SHP77 (cell line): ENCODE results near the gene IFNG.
"Not testable (repeated sequence)": the region's sequence is repeated elsewhere in the genome, so short reads cannot be mapped to it uniquely, and the experiment has no call there.

Source experiments
- DNase-seq, 2 experiments: peaks; one replicate each; lab custom pipeline; 2025; lab: John Stamatoyannopoulos, UW

Gene IFNG

GRCh38 chr12:68159681-68160304 is at the start of gene IFNG:
Gene IFNG (minus strand): TSS chr12:68159740. CDS start chr12:68159615, 125 bp downstream.
- DNase-seq: no peak

GRCh38 chr12:68209048-68209728 is 49.6 kb upstream of the IFNG start:
- peak in 1 of 2 experiments; percentile 57 for DNase-seq

- no peak for DNase-seq
Measured at GRCh38 chr12:68207276-68207675, 47.7 kb upstream of the IFNG start.

GRCh38 chr12:68206446-68206845 is 46.9 kb upstream of the IFNG start:
- DNase-seq: peak in 1 of 2 experiments; percentile 17

GRCh38 chr12:68203460-68203875 is 43.9 kb upstream of the IFNG start:
- no peak for DNase-seq

GRCh38 chr12:68200854-68201253 is 41.3 kb upstream of the IFNG start:
- no peak for DNase-seq

GRCh38 chr12:68199127-68199526 is 39.6 kb upstream of the IFNG start:
- no peak for DNase-seq

- no peak for DNase-seq
Measured at GRCh38 chr12:68198507-68199086, 39.1 kb upstream of the IFNG start.

GRCh38 chr12:68190301-68190700 is 30.8 kb upstream of the IFNG start:
- DNase-seq: no peak

- DNase-seq: no peak
Measured at GRCh38 chr12:68189821-68190242, 30.3 kb upstream of the IFNG start.

GRCh38 chr12:68185598-68185997 is 26.1 kb upstream of the IFNG start:
- no peak for DNase-seq

GRCh38 chr12:68180792-68181744 is 21.5 kb upstream of the IFNG start:
- no peak for DNase-seq

- DNase-seq: no peak
Measured at GRCh38 chr12:68178774-68179439, 19.4 kb upstream of the IFNG start.

GRCh38 chr12:68178184-68178583 is 18.6 kb upstream of the IFNG start:
- DNase-seq: no peak

- no peak for DNase-seq
Measured at GRCh38 chr12:68177562-68177961, 18.0 kb upstream of the IFNG start.

GRCh38 chr12:68176257-68176656 is 16.7 kb upstream of the IFNG start:
- no peak for DNase-seq

- no peak for DNase-seq
Measured at GRCh38 chr12:68175557-68176061, 16.1 kb upstream of the IFNG start.

GRCh38 chr12:68174761-68175160 is 15.2 kb upstream of the IFNG start:
- not testable (repeated sequence) for DNase-seq

- DNase-seq: no peak
Measured at GRCh38 chr12:68173792-68174191, 14.3 kb upstream of the IFNG start.

GRCh38 chr12:68170726-68171125 is 11.2 kb upstream of the IFNG start:
- DNase-seq: no peak

GRCh38 chr12:68169213-68169889 is 9.8 kb upstream of the IFNG start:
- DNase-seq: no peak
